MM.1S (cell line): ENCODE results near the gene KDM4D.

Source experiments
- DNase-seq: peaks from one replicate; pipeline ENCODE4 v3.0.0-alpha.2; 2015
- H2AFZ ChIP-seq: fragments of 300-600 bp; sonication (generic); 2 replicates; pipeline ENCODE4 v1.6.0; 2016; ENCODE audit warnings: antibody characterized with exemption, low read length
- H3F3A ChIP-seq: fragments of 300-600 bp; sonication (generic); 2 replicates; pipeline ENCODE4 v1.6.1; 2016; ENCODE audit warnings: mild to moderate bottlenecking, antibody characterized with exemption, low read length, moderate library complexity, mixed read lengths; ENCODE audit not compliant: insufficient read depth
- H3K27ac ChIP-seq: fragments of 300-600 bp; sonication (generic); 2 replicates; pipeline ENCODE4 v1.5.1; 2016; ENCODE audit warnings: mild to moderate bottlenecking, low read length
- H3K27me3 ChIP-seq: fragments of 300-600 bp; sonication (generic); replicated peaks from 2 replicates; pipeline ENCODE4 v1.6.0; 2016; ENCODE audit warnings: low read length; ENCODE audit not compliant: insufficient read depth
- H3K36me3 ChIP-seq: fragments of 300-600 bp; sonication (generic); replicated peaks from 2 replicates; pipeline ENCODE4 v1.6.1; 2016; ENCODE audit warnings: mild to moderate bottlenecking, low read length, mixed read lengths; ENCODE audit not compliant: insufficient read depth
- H3K4me1 ChIP-seq: fragments of 300-600 bp; sonication (generic); 2 replicates; pipeline ENCODE4 v1.6.1; 2016; ENCODE audit warnings: low read length, mixed read lengths
- H3K4me2 ChIP-seq: fragments of 300-600 bp; sonication (generic); 2 replicates; pipeline ENCODE4 v1.6.0; 2016; ENCODE audit warnings: low read depth, low read length
- H3K4me3 ChIP-seq: fragments of 300-600 bp; sonication (generic); 2 replicates; pipeline ENCODE4 v1.5.1; 2016; ENCODE audit warnings: low read length, mixed read lengths
- H3K79me2 ChIP-seq: fragments of 300-600 bp; sonication (generic); 2 replicates; pipeline ENCODE4 v1.6.1; 2016; ENCODE audit warnings: mixed run types, low read length, mixed read lengths
- H3K9ac ChIP-seq: fragments of 300-600 bp; sonication (generic); 2 replicates; pipeline ENCODE4 v1.6.1; 2016; ENCODE audit warnings: low read length, mixed read lengths
- H3K9me2 ChIP-seq: fragments of 300-600 bp; sonication (generic); replicated peaks from 2 replicates; pipeline ENCODE4 v1.6.1; 2016; ENCODE audit warnings: mild to moderate bottlenecking, low read length, mixed read lengths; ENCODE audit not compliant: insufficient read depth
- H3K9me3 ChIP-seq: fragments of 300-600 bp; sonication (generic); replicated peaks from 2 replicates; pipeline ENCODE4 v1.6.1; 2016; ENCODE audit warnings: mild to moderate bottlenecking, low read length, mixed read lengths; ENCODE audit not compliant: insufficient read depth
- H4K20me1 ChIP-seq: fragments of 300-600 bp; sonication (generic); 2 replicates; pipeline ENCODE4 v1.6.1; 2016; ENCODE audit warnings: mild to moderate bottlenecking, low read length, moderate library complexity, mixed read lengths; ENCODE audit not compliant: insufficient read depth
- CTCF ChIP-seq: fragments of 300-600 bp; sonication (generic); IDR thresholded peaks from 2 replicates; pipeline ENCODE4 v1.5.1; 2016; ENCODE audit warnings: antibody characterized with exemption, low read length, mixed read lengths
- EZH2 ChIP-seq: fragments of 300-600 bp; sonication (generic); optimal IDR thresholded peaks from 2 replicates; pipeline ENCODE3; 2017; ENCODE audit warnings: low read depth, mild to moderate bottlenecking, antibody characterized with exemption, low read length, mixed read lengths
- EZH2phosphoT487 ChIP-seq: fragments of 300-600 bp; sonication (generic); IDR thresholded peaks from 2 replicates; pipeline ENCODE4 v1.6.1; 2018; ENCODE audit warnings: antibody characterized with exemption, low read length

Gene KDM4D

GRCh38 chr11:94948070-94948617 is 25.4 kb upstream of the KDM4D start:
- Histone ChIP-seq H3K27me3 (no peaks in the 10 kb centered on the region), H2AFZ (no peak overlapping the region)

GRCh38 chr11:94954753-94955152 is 18.8 kb upstream of the KDM4D start:
- TF ChIP-seq EZH2 (no peak), CTCF (no peak), EZH2phosphoT487 (no peak)
- H3K27ac ChIP-seq, result no peak overlapping the region
- no peaks in the 10 kb centered on the region for H3K9me2 ChIP-seq
- no peaks in the 10 kb centered on the region for H3K4me1 ChIP-seq
- H3K9me3 ChIP-seq, result no peaks in the 10 kb centered on the region
- no peaks in the 10 kb centered on the region for H3K79me2 ChIP-seq
- H3K9ac ChIP-seq, result no peak overlapping the region
- no peaks in the 10 kb centered on the region for H3F3A ChIP-seq
- H3K4me3 ChIP-seq, result no peak overlapping the region
- H2AFZ ChIP-seq, result no peak overlapping the region
- H3K27me3 ChIP-seq, result no peaks in the 10 kb centered on the region
- DNase-seq, result no peak
- H3K4me2 ChIP-seq, result no peak overlapping the region
- H4K20me1 ChIP-seq, result no peaks in the 10 kb centered on the region
- no peaks in the 10 kb centered on the region for H3K36me3 ChIP-seq

More at GRCh38 chr11:94948070-94948617, 25.4 kb upstream of the KDM4D start:
- Histone ChIP-seq H4K20me1 (no peaks in the 10 kb centered on the region), H3K79me2 (no peaks in the 10 kb centered on the region), H3K9ac (no peak overlapping the region), H3K9me3 (no peaks in the 10 kb centered on the region), H3K36me3 (no peaks in the 10 kb centered on the region), H3K9me2 (no peaks in the 10 kb centered on the region), H3K4me3 (no peak overlapping the region), H3K27ac (no peak overlapping the region), H3K4me2 (no peak overlapping the region), H3F3A (no peaks in the 10 kb centered on the region), H3K4me1 (no peaks in the 10 kb centered on the region)
- TF ChIP-seq EZH2phosphoT487 (no peak), EZH2 (no peak), CTCF (no peak)
- DNase-seq, result no peak

- no peaks in the 10 kb centered on the region for H3K27me3 ChIP-seq
- no peak overlapping the region for H3K9ac ChIP-seq
- no peaks in the 10 kb centered on the region for H3K9me2 ChIP-seq
- H4K20me1 ChIP-seq, result no peaks in the 10 kb centered on the region
- no peaks in the 10 kb centered on the region for H3K9me3 ChIP-seq
- TF ChIP-seq EZH2phosphoT487, result no peak
- TF ChIP-seq EZH2, result no peak
- TF ChIP-seq CTCF, result no peak
- H2AFZ ChIP-seq, result no peak overlapping the region
- H3F3A ChIP-seq, result no peaks in the 10 kb centered on the region
- no peak overlapping the region for H3K4me2 ChIP-seq
- H3K4me3 ChIP-seq, result no peak overlapping the region
- H3K36me3 ChIP-seq, result no peaks in the 10 kb centered on the region
- no peaks in the 10 kb centered on the region for H3K4me1 ChIP-seq
- H3K79me2 ChIP-seq, result no peaks in the 10 kb centered on the region
- no peak overlapping the region for H3K27ac ChIP-seq
- no peak for DNase-seq
Measured at GRCh38 chr11:94956963-94957362, 16.5 kb upstream of the KDM4D start.
